Large intestine (tissue), 3 donors: ENCODE measurements around the gene CYP4F8. TPM values are rescaled to one million over a fixed set of nuclear protein-coding genes. Genes with fewer than 3 reads are reported as not detected.
"Not testable (repeated sequence)": the region's sequence is repeated elsewhere in the genome, so short reads cannot be mapped to it uniquely, and the experiment has no call there.

ENCODE experiments used
- DNase-seq, 2 donors: peaks; one replicate each; pipeline versions ENCODE4 v3.0.0 to v3.0.0-alpha.2; 2013
- H3K27ac ChIP-seq: one replicate; pipeline ENCODE4 v1.5.1; 2013; ENCODE audit warnings: low read length
- H3K27me3 ChIP-seq: 2 replicates; pipeline ENCODE4 v1.6.1; 2013; ENCODE audit warnings: low read length; ENCODE audit not compliant: control insufficient read depth, insufficient read depth
- H3K36me3 ChIP-seq: 2 replicates; pipeline ENCODE4 v1.6.1; 2013; ENCODE audit warnings: low read length; ENCODE audit not compliant: control insufficient read depth, insufficient read depth
- H3K4me1 ChIP-seq: one replicate; pipeline ENCODE4 v1.6.1; 2013; ENCODE audit warnings: low read length; ENCODE audit not compliant: control insufficient read depth, insufficient read depth
- H3K4me3 ChIP-seq: one replicate; pipeline ENCODE4 v1.5.1; 2013; ENCODE audit warnings: low read length
- H3K9me3 ChIP-seq: one replicate; pipeline ENCODE4 v1.6.1; 2013; ENCODE audit warnings: mild to moderate bottlenecking, low read depth, low read length, moderate library complexity; ENCODE audit not compliant: control insufficient read depth
- WGBS: methylation state at CpG from one replicate; pipeline ENCODE4 v1.1.5; 2013; ENCODE audit warnings: low lambda C conversion rate; ENCODE audit not compliant: insufficient coverage; 5-methylcytosine and 5-hydroxymethylcytosine counted together
- polyA plus RNA-seq: library from polyadenylated mRNA; unstranded; fragments of 120-200 nt; gene quantifications from one replicate; pipeline ENCODE4 v1.2.1, GENCODE V29; 2013

The CYP4F8 gene
- polyA plus RNA-seq, 1 donor = not detected

- no peak for DNase-seq
- no CpG with 5 or more reads among the region's 3 CpGs for WGBS
- Histone ChIP-seq H3K4me3 (no peak overlapping the region), H3K36me3 (no peaks in the 10 kb centered on the region), H3K27ac (peak overlapping the region; percentile 59), H3K27me3 (no peaks in the 10 kb centered on the region), H3K4me1 (peaks cover 34% of the 10 kb centered on the region), H3K9me3 (no peaks in the 10 kb centered on the region)
These were observed 29.2 kb downstream of the CYP4F8 start for GRCh38 chr19:15644066-15644741.

- H3K9me3 ChIP-seq = no peaks in the 10 kb centered on the region
- peaks cover 28% of the 10 kb centered on the region for H3K4me1 ChIP-seq
- no peak overlapping the region for H3K27ac ChIP-seq
- no peak for DNase-seq
- H3K4me3 ChIP-seq = no peak overlapping the region
- no CpG with 5 or more reads among the region's 3 CpGs for WGBS
- H3K27me3 ChIP-seq = no peaks in the 10 kb centered on the region
- H3K36me3 ChIP-seq = no peaks in the 10 kb centered on the region
These were observed 29.8 kb downstream of the CYP4F8 start for GRCh38 chr19:15644816-15645215.

- Histone ChIP-seq H3K36me3 (no peaks in the 10 kb centered on the region), H3K27me3 (no peaks in the 10 kb centered on the region), H3K27ac (no peak overlapping the region), H3K9me3 (no peaks in the 10 kb centered on the region), H3K4me1 (peaks cover 5% of the 10 kb centered on the region), H3K4me3 (no peak overlapping the region)
- DNase-seq = no peak
- WGBS = 40% methylated on average over 1 of the region's 2 CpGs
These were observed 34.5 kb downstream of the CYP4F8 start for GRCh38 chr19:15649526-15649925.

DNA sequence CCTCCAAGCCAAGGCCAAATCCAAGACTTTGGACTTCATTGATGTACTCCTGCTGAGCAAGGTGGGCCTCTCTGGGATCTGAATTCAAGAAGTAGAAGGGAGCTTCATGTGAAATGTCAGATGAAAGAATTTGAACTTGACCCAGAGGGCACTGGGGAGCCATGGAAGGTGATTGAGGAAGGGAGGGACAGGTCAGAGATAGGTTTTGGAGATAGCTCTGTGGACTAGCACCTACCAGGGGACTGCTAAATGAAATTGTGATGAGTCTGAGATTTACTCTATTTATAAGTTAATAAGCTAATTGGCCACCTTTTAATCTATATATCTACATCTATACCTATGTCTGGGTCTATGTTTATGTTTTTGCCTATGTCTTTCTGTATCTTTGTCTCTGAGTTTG lies 35.1 kb downstream of the CYP4F8 start:
- not testable (repeated sequence) for H3K4me1 ChIP-seq

GRCh38 chr19:15651791-15652190 lies 36.8 kb downstream of the CYP4F8 start:
- H3K27ac ChIP-seq = peak overlapping the region; percentile 62
- no CpG with 5 or more reads among the region's 3 CpGs for whole genome bisulfite sequencing

More for the DNA sequence above, 35.1 kb downstream of the CYP4F8 start:
- H3K4me3 ChIP-seq, H3K27ac ChIP-seq, H3K27me3 ChIP-seq, DNase-seq, H3K36me3 ChIP-seq, H3K9me3 ChIP-seq: not testable (repeated sequence)

GRCh38 chr19:15652559-15653278 lies 37.7 kb downstream of the CYP4F8 start:
- Histone ChIP-seq H3K27ac (peak overlapping the region; percentile 62), H3K4me1 (peaks cover 5% of the 10 kb centered on the region), H3K27me3 (no peaks in the 10 kb centered on the region), H3K9me3 (no peaks in the 10 kb centered on the region), H3K4me3 (no peak overlapping the region), H3K36me3 (no peaks in the 10 kb centered on the region)
- DNase-seq = no peak
- WGBS = no CpG with 5 or more reads among the region's 8 CpGs

More at GRCh38 chr19:15651791-15652190, 36.8 kb downstream of the CYP4F8 start:
- H3K27me3 ChIP-seq = no peaks in the 10 kb centered on the region
- H3K9me3 ChIP-seq = no peaks in the 10 kb centered on the region
- no peaks in the 10 kb centered on the region for H3K36me3 ChIP-seq
- DNase-seq = peak; percentile 66 to 80
- peaks cover 5% of the 10 kb centered on the region for H3K4me1 ChIP-seq
- H3K4me3 ChIP-seq = no peak overlapping the region

DNA sequence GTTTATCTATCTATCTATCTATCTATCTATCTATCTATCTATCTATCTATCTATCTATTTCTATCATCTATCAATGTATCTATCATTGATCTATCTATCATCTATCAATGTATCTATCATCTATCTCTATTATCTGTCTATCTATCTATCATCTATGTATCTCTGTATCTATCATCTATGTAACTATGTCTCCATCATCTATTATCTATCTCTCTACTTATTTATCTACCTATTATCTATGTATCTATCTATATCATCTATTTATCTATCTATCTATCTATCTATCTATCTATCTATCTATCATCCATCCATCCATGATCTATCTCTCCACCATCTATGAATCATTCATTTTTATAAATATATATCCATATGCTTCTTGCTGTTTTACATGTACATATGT lies 41.4 kb downstream of the CYP4F8 start:
- Histone ChIP-seq H3K36me3 (no peaks in the 10 kb centered on the region), H3K27me3 (no peaks in the 10 kb centered on the region), H3K4me3 (no peak overlapping the region), H3K4me1 (peaks cover 5% of the 10 kb centered on the region), H3K9me3 (no peaks in the 10 kb centered on the region), H3K27ac (no peak overlapping the region)
- DNase-seq = no peak

DNA sequence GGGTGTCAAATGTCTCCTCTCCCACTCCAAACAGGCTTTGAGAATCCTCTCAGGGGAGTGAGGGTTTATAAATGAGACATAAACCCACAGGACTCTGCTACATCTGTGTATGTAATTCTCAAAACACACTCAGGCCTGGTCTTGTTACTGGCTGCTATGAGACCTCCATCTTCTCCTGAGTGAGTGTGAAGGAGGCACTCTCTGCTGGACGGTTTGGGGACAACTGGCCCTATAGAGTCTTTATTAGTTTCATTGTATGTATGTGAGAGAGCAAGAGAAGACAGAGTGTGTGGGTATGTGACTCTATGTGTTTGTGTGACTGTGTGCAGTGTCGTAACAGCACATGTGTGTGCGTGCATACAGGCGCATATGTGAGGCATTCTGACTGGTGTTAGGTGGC lies 48.2 kb downstream of the CYP4F8 start:
- no CpG with 5 or more reads among the region's 4 CpGs for WGBS
- Histone ChIP-seq H3K27ac (no peak overlapping the region), H3K9me3 (no peaks in the 10 kb centered on the region), H3K4me3 (no peak overlapping the region), H3K36me3 (no peaks in the 10 kb centered on the region), H3K27me3 (no peaks in the 10 kb centered on the region), H3K4me1 (no peaks in the 10 kb centered on the region)
- DNase-seq = no peak

DNA sequence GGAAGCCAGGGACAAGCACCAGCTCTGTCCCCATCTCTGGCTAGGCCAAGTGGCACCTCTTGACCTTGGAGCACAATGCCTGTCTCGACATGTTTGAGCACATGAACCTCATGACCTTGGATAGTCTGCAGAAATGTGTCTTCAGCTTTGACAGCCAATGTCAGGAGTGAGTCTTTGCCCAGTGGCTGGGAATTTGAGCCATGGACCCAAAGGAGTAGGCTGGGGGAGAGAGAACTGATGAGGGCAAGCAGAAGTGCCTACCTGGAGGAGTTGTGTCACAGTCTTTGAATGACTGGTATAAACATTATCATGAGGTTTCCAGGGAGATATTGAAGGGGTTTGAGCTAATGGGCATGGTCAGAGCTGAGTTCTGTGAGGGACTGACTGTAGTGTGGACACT lies 51.2 kb downstream of the CYP4F8 start:
- no peaks in the 10 kb centered on the region for H3K36me3 ChIP-seq
- H3K4me3 ChIP-seq = no peak overlapping the region
- no peak for DNase-seq
- no peak overlapping the region for H3K27ac ChIP-seq
- no peaks in the 10 kb centered on the region for H3K4me1 ChIP-seq
- H3K9me3 ChIP-seq = no peaks in the 10 kb centered on the region
- no peaks in the 10 kb centered on the region for H3K27me3 ChIP-seq
- WGBS = no CpG with 5 or more reads among the region's 1 CpG

DNA sequence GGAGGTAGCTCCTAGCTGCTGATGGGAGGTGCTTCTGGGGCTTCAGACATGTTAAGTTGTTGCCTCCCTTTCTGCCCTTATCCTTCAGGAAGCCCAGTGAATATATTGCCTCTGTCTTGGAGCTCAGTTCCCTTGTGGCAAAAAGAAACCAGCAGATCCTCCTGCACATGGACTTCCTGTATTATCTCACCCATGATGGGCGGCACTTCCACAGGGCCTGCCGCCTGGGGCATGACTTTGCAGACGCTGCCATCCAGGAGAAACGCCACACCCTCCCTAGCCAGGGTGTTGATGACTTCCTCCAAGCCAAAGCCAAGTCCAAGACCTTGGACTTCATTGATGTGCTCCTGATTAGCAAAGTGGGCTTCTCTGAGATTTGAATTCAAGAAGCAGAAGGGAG lies 51.9 kb downstream of the CYP4F8 start:
- Histone ChIP-seq H3K27ac (no peak overlapping the region), H3K36me3 (no peaks in the 10 kb centered on the region), H3K4me1 (no peaks in the 10 kb centered on the region), H3K4me3 (no peak overlapping the region), H3K27me3 (no peaks in the 10 kb centered on the region), H3K9me3 (no peaks in the 10 kb centered on the region)
- no peak for DNase-seq
- WGBS = no CpG with 5 or more reads among the region's 4 CpGs

DNA sequence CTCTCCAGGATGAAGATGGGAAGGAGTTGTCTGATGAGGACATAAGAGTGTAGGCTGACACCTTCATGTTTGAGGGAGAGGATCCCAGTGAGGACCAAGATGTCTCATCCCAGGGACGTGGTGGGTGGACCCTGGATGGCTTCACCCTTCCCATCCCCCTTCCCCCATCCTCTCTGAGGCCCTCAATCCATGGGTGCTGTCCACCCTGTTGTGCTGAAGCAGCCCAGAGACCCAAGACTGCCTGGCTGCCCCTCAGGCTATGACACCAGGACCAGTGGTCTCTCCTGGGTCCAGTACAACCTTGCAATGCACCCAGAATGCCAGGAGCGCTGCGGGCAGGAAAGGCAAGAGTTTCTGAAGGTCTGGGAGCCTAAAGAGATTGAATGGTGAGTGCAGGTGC lies 54.4 kb downstream of the CYP4F8 start:
- Histone ChIP-seq H3K4me3 (no peak overlapping the region), H3K27ac (no peak overlapping the region), H3K27me3 (no peaks in the 10 kb centered on the region), H3K9me3 (no peaks in the 10 kb centered on the region), H3K4me1 (peaks cover 10% of the 10 kb centered on the region), H3K36me3 (no peaks in the 10 kb centered on the region)
- WGBS = no CpG with 5 or more reads among the region's 3 CpGs
- DNase-seq = no peak
